ENCODE results near the gene SS18L1.

Gene SS18L1

GRCh38 chr20:62127799-62128198 is 15.8 kb upstream of the SS18L1 start:
- no peak for TF ChIP-seq EZH2phosphoT487 (conservative IDR thresholded peaks at IDR 0.05; ENCODE audit: low read length)
- TF ChIP-seq, protein P1, sequence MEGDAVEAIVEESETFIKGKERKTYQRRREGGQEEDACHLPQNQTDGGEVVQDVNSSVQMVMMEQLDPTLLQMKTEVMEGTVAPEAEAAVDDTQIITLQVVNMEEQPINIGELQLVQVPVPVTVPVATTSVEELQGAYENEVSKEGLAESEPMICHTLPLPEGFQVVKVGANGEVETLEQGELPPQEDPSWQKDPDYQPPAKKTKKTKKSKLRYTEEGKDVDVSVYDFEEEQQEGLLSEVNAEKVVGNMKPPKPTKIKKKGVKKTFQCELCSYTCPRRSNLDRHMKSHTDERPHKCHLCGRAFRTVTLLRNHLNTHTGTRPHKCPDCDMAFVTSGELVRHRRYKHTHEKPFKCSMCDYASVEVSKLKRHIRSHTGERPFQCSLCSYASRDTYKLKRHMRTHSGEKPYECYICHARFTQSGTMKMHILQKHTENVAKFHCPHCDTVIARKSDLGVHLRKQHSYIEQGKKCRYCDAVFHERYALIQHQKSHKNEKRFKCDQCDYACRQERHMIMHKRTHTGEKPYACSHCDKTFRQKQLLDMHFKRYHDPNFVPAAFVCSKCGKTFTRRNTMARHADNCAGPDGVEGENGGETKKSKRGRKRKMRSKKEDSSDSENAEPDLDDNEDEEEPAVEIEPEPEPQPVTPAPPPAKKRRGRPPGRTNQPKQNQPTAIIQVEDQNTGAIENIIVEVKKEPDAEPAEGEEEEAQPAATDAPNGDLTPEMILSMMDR (IDR thresholded peaks at IDR 0.05; ENCODE audit: insufficient read depth, low read length, poor library complexity, severe bottlenecking) = no peak
- H3K4me2 ChIP-seq (ENCODE audit: low read depth, low read length, poor library complexity, severe bottlenecking) = no peak overlapping the region
- no peaks in the 10 kb centered on the region; the same call in 1 of the 2 replicates for H4K20me1 ChIP-seq (ENCODE audit: low read depth, low read length)
- H3K79me2 ChIP-seq (ENCODE audit: insufficient read depth, low read length) = peaks cover 15% of the 10 kb centered on the region
- no peaks in the 10 kb centered on the region for H3K9me3 ChIP-seq (ENCODE audit: insufficient read depth, low read length)
- H3K36me3 ChIP-seq (ENCODE audit: low read length) = 0 out of 2 replicates have a peak, but pooled peaks cover 9% of the 10 kb centered on the region
- H3K9ac ChIP-seq (ENCODE audit: low read length) = no peak overlapping the region
- H3F3A ChIP-seq (ENCODE audit: insufficient read depth) = no peaks in the 10 kb centered on the region
- H3K9me2 ChIP-seq (replicated peaks; ENCODE audit: insufficient read depth, low read length) = no peaks in the 10 kb centered on the region
- no peak overlapping the region for H2AFZ ChIP-seq (ENCODE audit: low read depth, low read length, severe bottlenecking)
- no peak overlapping the region for H3K27ac ChIP-seq (ENCODE audit: low read depth, low read length)
- H3K27me3 ChIP-seq (ENCODE audit: low read length) = no peaks in the 10 kb centered on the region
- H3K4me3 ChIP-seq (ENCODE audit: insufficient read depth, low read length, poor library complexity, severe bottlenecking) = no peak overlapping the region

DNA sequence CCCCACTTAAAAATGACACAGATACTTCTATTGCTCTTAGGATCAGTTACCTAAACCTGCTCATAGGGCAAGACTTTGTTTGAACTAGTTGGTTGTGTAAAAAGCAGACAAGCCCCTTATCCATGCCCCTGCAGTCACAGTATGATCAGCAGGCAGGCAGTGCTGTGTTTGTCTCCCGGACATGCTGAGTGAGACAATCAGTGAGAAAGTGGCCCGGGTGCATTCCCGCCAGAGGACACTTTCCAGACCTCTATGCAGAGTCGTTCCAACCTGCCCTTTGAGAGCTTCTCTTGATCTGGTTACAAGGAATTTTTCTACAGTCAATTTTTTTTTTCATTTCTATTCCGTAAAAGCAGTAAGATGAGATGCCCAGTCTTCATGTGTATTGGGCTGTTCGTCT is 15.1 kb upstream of the SS18L1 start:
- Histone ChIP-seq H3K9ac (ENCODE audit: low read length) (no peak overlapping the region), H3K4me2 (ENCODE audit: low read depth, low read length, poor library complexity, severe bottlenecking) (no peak overlapping the region), H3K27me3 (ENCODE audit: low read length) (no peaks in the 10 kb centered on the region), H2AFZ (ENCODE audit: low read depth, low read length, severe bottlenecking) (no peak overlapping the region), H3K4me3 (ENCODE audit: insufficient read depth, low read length, poor library complexity, severe bottlenecking) (no peak overlapping the region), H3F3A (ENCODE audit: insufficient read depth) (no peaks in the 10 kb centered on the region), H4K20me1 (ENCODE audit: low read depth, low read length) (no peaks in the 10 kb centered on the region; the same call in 1 of the 2 replicates), H3K9me3 (ENCODE audit: insufficient read depth, low read length) (no peaks in the 10 kb centered on the region), H3K79me2 (ENCODE audit: insufficient read depth, low read length) (peaks cover 8% of the 10 kb centered on the region), H3K27ac (ENCODE audit: low read depth, low read length) (no peak overlapping the region), H3K9me2 (replicated peaks; ENCODE audit: insufficient read depth, low read length) (no peaks in the 10 kb centered on the region), H3K36me3 (ENCODE audit: low read length) (0 out of 2 replicates have a peak, but pooled peaks cover 9% of the 10 kb centered on the region)
- no peak for TF ChIP-seq EZH2phosphoT487 (conservative IDR thresholded peaks at IDR 0.05; ENCODE audit: low read length)
- TF ChIP-seq, protein P1 (IDR thresholded peaks at IDR 0.05; ENCODE audit: insufficient read depth, low read length, poor library complexity, severe bottlenecking) = no peak

DNA sequence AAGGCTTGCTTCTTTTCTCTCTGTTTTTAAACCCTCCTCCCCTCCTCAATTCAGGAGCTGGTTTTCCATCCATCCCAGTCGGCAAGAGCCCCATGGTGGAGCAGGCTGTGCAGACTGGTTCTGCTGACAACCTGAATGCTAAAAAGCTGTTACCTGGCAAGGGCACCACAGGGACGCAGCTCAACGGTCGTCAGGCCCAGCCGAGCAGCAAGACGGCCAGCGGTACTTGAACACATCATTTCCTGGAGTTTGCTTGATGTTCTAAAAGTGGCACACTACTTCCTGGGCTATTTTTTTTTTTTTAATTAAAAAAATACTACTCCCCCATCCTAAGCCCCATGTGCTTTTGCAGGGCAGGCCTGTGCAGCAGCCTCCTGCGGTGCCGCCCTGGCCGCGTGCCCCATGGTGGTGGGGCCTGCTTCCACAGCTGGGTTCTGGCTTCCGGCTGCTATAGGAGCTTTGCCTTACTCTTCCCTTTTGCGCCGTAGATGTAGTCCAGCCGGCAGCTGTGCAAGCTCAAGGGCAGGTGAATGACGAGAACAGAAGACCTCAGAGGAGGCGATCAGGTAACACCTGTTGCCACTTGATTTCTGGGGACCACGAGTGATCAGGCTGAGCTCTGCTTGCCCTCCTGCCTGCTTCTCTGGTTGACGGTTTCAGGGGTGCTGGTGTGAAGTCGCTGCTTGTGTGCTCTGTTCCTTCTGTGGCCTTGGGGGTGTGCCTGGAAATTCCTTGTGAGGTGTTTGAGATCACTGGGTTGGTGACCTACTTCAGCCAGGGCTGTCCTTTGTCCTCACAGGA is 13.6 kb upstream of the SS18L1 start:
- TF ChIP-seq, protein P1 (IDR thresholded peaks at IDR 0.05; ENCODE audit: insufficient read depth, low read length, poor library complexity, severe bottlenecking) = no peak
- TF ChIP-seq EZH2phosphoT487 (conservative IDR thresholded peaks at IDR 0.05; ENCODE audit: low read length) = no peak
- Histone ChIP-seq H3K4me2 (ENCODE audit: low read depth, low read length, poor library complexity, severe bottlenecking) (no peak overlapping the region), H3K9me3 (ENCODE audit: insufficient read depth, low read length) (no peaks in the 10 kb centered on the region), H3K4me3 (ENCODE audit: insufficient read depth, low read length, poor library complexity, severe bottlenecking) (no peak overlapping the region), H2AFZ (ENCODE audit: low read depth, low read length, severe bottlenecking) (no peak overlapping the region), H3K9me2 (replicated peaks; ENCODE audit: insufficient read depth, low read length) (no peaks in the 10 kb centered on the region), H3K9ac (ENCODE audit: low read length) (no peak overlapping the region), H3F3A (ENCODE audit: insufficient read depth) (no peaks in the 10 kb centered on the region), H3K36me3 (ENCODE audit: low read length) (0 out of 2 replicates have a peak, but pooled peaks cover 10% of the 10 kb centered on the region), H3K79me2 (ENCODE audit: insufficient read depth, low read length) (no peaks in the 10 kb centered on the region), H3K27me3 (ENCODE audit: low read length) (no peaks in the 10 kb centered on the region), H3K27ac (ENCODE audit: low read depth, low read length) (no peak overlapping the region), H4K20me1 (ENCODE audit: low read depth, low read length) (no peaks in the 10 kb centered on the region)

All from SU-DHL-6 (cell line).